Measurements from ENCODE around the gene DUSP11.
"Not testable (repeated sequence)": the region's sequence is repeated elsewhere in the genome, so short reads cannot be mapped to it uniquely, and the experiment has no call there.

DUSP11 gene

GRCh38 chr2:73754332-73754731, 25.6 kb downstream of the DUSP11 start:
- H3K27me3 Mint-ChIP-seq (ENCODE audit: low read depth); H3K27ac Mint-ChIP-seq; H3K4me3 Mint-ChIP-seq; H3K36me3 Mint-ChIP-seq (ENCODE audit: low read depth); H3K4me1 Mint-ChIP-seq (ENCODE audit: low read depth); H3K9me3 Mint-ChIP-seq: not testable (repeated sequence)

- Mint-ChIP-seq H3K4me1 (ENCODE audit: low read depth) (peaks cover 2% of the 10 kb centered on the region), H3K27ac (no peak overlapping the region), H3K36me3 (ENCODE audit: low read depth) (peaks cover 30% of the 10 kb centered on the region), H3K9me3 (no peaks in the 10 kb centered on the region), H3K27me3 (ENCODE audit: low read depth) (no peaks in the 10 kb centered on the region), H3K4me3 (no peak overlapping the region)
Measured at GRCh38 chr2:73749314-73749713, 30.6 kb downstream of the DUSP11 start.

GRCh38 chr2:73746877-73747208, 33.1 kb downstream of the DUSP11 start:
- no peak overlapping the region for H3K4me3 Mint-ChIP-seq
- peaks cover 2% of the 10 kb centered on the region for H3K4me1 Mint-ChIP-seq (ENCODE audit: low read depth)
- no peak overlapping the region for H3K27ac Mint-ChIP-seq
- H3K9me3 Mint-ChIP-seq = no peaks in the 10 kb centered on the region
- no peaks in the 10 kb centered on the region for H3K27me3 Mint-ChIP-seq (ENCODE audit: low read depth)
- H3K36me3 Mint-ChIP-seq (ENCODE audit: low read depth) = peaks cover 38% of the 10 kb centered on the region

- Mint-ChIP-seq H3K27ac (no peak overlapping the region), H3K27me3 (ENCODE audit: low read depth) (no peaks in the 10 kb centered on the region), H3K4me1 (ENCODE audit: low read depth) (peaks cover 2% of the 10 kb centered on the region), H3K9me3 (no peaks in the 10 kb centered on the region), H3K36me3 (ENCODE audit: low read depth) (peaks cover 44% of the 10 kb centered on the region), H3K4me3 (no peak overlapping the region)
Measured at GRCh38 chr2:73746015-73746876, 33.7 kb downstream of the DUSP11 start.

GRCh38 chr2:73740767-73741166, 39.1 kb downstream of the DUSP11 start:
- Mint-ChIP-seq H3K36me3 (ENCODE audit: low read depth) (peaks cover 32% of the 10 kb centered on the region), H3K27me3 (ENCODE audit: low read depth) (no peaks in the 10 kb centered on the region)

GRCh38 chr2:73739101-73739500, 40.8 kb downstream of the DUSP11 start:
- peaks cover 5% of the 10 kb centered on the region for H3K9me3 Mint-ChIP-seq
- no peaks in the 10 kb centered on the region for H3K27me3 Mint-ChIP-seq (ENCODE audit: low read depth)
- H3K4me1 Mint-ChIP-seq (ENCODE audit: low read depth) = peaks cover 13% of the 10 kb centered on the region
- H3K36me3 Mint-ChIP-seq (ENCODE audit: low read depth) = peaks cover 27% of the 10 kb centered on the region
- H3K27ac Mint-ChIP-seq = no peak overlapping the region
- no peak overlapping the region for H3K4me3 Mint-ChIP-seq

More at GRCh38 chr2:73740767-73741166, 39.1 kb downstream of the DUSP11 start:
- Mint-ChIP-seq H3K9me3 (peaks cover 5% of the 10 kb centered on the region), H3K4me3 (no peak overlapping the region), H3K27ac (no peak overlapping the region), H3K4me1 (ENCODE audit: low read depth) (peaks cover 13% of the 10 kb centered on the region)

- Mint-ChIP-seq H3K27ac (peak within 1 kb of the TSS; percentile 87), H3K4me1 (ENCODE audit: low read depth) (peaks cover 13% of the 10 kb centered on the region), H3K36me3 (ENCODE audit: low read depth) (peaks cover 31% of the 10 kb centered on the region), H3K27me3 (ENCODE audit: low read depth) (no peaks in the 10 kb centered on the region), H3K9me3 (peaks cover 5% of the 10 kb centered on the region), H3K4me3 (peak within 1 kb of the TSS; percentile 93)
Measured at GRCh38 chr2:73736855-73737779, 42.8 kb downstream of the DUSP11 start, which contains the start of gene TPRKB. TPRKB (minus strand) TSS chr2:73737345; CDS start chr2:73734569, 2,776 bp downstream.

- Mint-ChIP-seq H3K4me1 (ENCODE audit: low read depth) (peaks cover 13% of the 10 kb centered on the region), H3K4me3 (peak overlapping the region; percentile 93), H3K36me3 (ENCODE audit: low read depth) (peaks cover 26% of the 10 kb centered on the region), H3K27me3 (ENCODE audit: low read depth) (no peaks in the 10 kb centered on the region), H3K27ac (peak overlapping the region; percentile 87), H3K9me3 (peaks cover 5% of the 10 kb centered on the region)
Measured at GRCh38 chr2:73736378-73736777, 43.5 kb downstream of the DUSP11 start.

- Mint-ChIP-seq H3K4me1 (ENCODE audit: low read depth) (no peaks in the 10 kb centered on the region), H3K4me3 (no peak overlapping the region), H3K9me3 (no peaks in the 10 kb centered on the region), H3K27ac (no peak overlapping the region), H3K27me3 (ENCODE audit: low read depth) (no peaks in the 10 kb centered on the region), H3K36me3 (ENCODE audit: low read depth) (peaks cover 32% of the 10 kb centered on the region)
Measured at GRCh38 chr2:73730810-73731209, 49.1 kb downstream of the DUSP11 start.

GRCh38 chr2:73728711-73729110, 51.2 kb downstream of the DUSP11 start:
- no peaks in the 10 kb centered on the region for H3K9me3 Mint-ChIP-seq
- H3K4me3 Mint-ChIP-seq = no peak overlapping the region
- peaks cover 28% of the 10 kb centered on the region for H3K36me3 Mint-ChIP-seq (ENCODE audit: low read depth)
- no peak overlapping the region for H3K27ac Mint-ChIP-seq
- H3K27me3 Mint-ChIP-seq (ENCODE audit: low read depth) = no peaks in the 10 kb centered on the region
- no peaks in the 10 kb centered on the region for H3K4me1 Mint-ChIP-seq (ENCODE audit: low read depth)

- Mint-ChIP-seq H3K27me3 (ENCODE audit: low read depth) (no peaks in the 10 kb centered on the region), H3K4me3 (no peak overlapping the region), H3K4me1 (ENCODE audit: low read depth) (no peaks in the 10 kb centered on the region), H3K9me3 (no peaks in the 10 kb centered on the region), H3K27ac (no peak overlapping the region), H3K36me3 (ENCODE audit: low read depth) (peaks cover 25% of the 10 kb centered on the region)
Measured at GRCh38 chr2:73728043-73728442, 51.9 kb downstream of the DUSP11 start.

GRCh38 chr2:73726657-73727056, 53.2 kb downstream of the DUSP11 start:
- not testable (repeated sequence) for H3K9me3 Mint-ChIP-seq; H3K4me1 Mint-ChIP-seq (ENCODE audit: low read depth); H3K4me3 Mint-ChIP-seq; H3K27ac Mint-ChIP-seq; H3K27me3 Mint-ChIP-seq (ENCODE audit: low read depth)
- H3K36me3 Mint-ChIP-seq (ENCODE audit: low read depth) = peaks cover 17% of the 10 kb centered on the region

- Mint-ChIP-seq H3K9me3 (peaks cover 5% of the 10 kb centered on the region), H3K36me3 (ENCODE audit: low read depth) (no peaks in the 10 kb centered on the region), H3K4me3 (no peak overlapping the region), H3K27ac (no peak overlapping the region), H3K27me3 (ENCODE audit: low read depth) (no peaks in the 10 kb centered on the region), H3K4me1 (ENCODE audit: low read depth) (no peaks in the 10 kb centered on the region)
Measured at GRCh38 chr2:73718851-73719621, 60.9 kb downstream of the DUSP11 start.

- Mint-ChIP-seq H3K4me3 (no peak overlapping the region), H3K27ac (no peak overlapping the region), H3K4me1 (ENCODE audit: low read depth) (no peaks in the 10 kb centered on the region), H3K27me3 (ENCODE audit: low read depth) (no peaks in the 10 kb centered on the region), H3K36me3 (ENCODE audit: low read depth) (no peaks in the 10 kb centered on the region), H3K9me3 (peaks cover 10% of the 10 kb centered on the region)
Measured at GRCh38 chr2:73718421-73718820, 61.5 kb downstream of the DUSP11 start.

Measured in T-helper 1 cell treated with Interleukin-12 subunit alpha and Interleukin-12 subunit beta and Interleukin-4 antibody, amounts not matched to agents 30 μg/mL and 1 μg/mL, for 36 hours (primary cell).